ENCODE measurements around the gene FAT1. TPM values are rescaled to one million over a fixed set of nuclear protein-coding genes. Genes with fewer than 3 reads are reported as not detected.
A peak's percentile ranks its signal among the peaks of the same experiment; 100 is the strongest.

The FAT1 gene
- total and polyA plus RNA-seq, 9 of the 15 experiments (the other 6 are each of a cell fraction or from before 2014, with no cell fraction given) = 6.0 to 38.4 (median 21.4) TPM

- TF ChIP-seq DMBX1 (CRISPR knock-in tag; IDR thresholded peaks at IDR 0.05; ENCODE audit: borderline replicate concordance) = no peak
- TF ChIP-seq GTF3C2 (IDR thresholded peaks at IDR 0.05; ENCODE audit: borderline replicate concordance, extremely low read depth, insufficient read length) = no peak
- TF ChIP-seq RBM25 (IDR thresholded peaks at IDR 0.05; ENCODE audit: low read depth, low read length, severe bottlenecking) = no peak
- TF ChIP-seq HNRNPUL1 (IDR thresholded peaks at IDR 0.05; ENCODE audit: low read length) = no peak
- TF ChIP-seq, protein P1, sequence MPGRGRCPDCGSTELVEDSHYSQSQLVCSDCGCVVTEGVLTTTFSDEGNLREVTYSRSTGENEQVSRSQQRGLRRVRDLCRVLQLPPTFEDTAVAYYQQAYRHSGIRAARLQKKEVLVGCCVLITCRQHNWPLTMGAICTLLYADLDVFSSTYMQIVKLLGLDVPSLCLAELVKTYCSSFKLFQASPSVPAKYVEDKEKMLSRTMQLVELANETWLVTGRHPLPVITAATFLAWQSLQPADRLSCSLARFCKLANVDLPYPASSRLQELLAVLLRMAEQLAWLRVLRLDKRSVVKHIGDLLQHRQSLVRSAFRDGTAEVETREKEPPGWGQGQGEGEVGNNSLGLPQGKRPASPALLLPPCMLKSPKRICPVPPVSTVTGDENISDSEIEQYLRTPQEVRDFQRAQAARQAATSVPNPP (IDR thresholded peaks at IDR 0.05; ENCODE audit: borderline replicate concordance, insufficient read depth, insufficient read length) = no peak
- TF ChIP-seq ETS1 (conservative IDR thresholded peaks at IDR 0.05; ENCODE audit: control insufficient read depth, low read depth, low read length) = peak; percentile 25; the same call in 1 of the 2 replicates
- TF ChIP-seq ZKSCAN8 (CRISPR knock-in tag; IDR thresholded peaks at IDR 0.05) = no peak
- no peak for TF ChIP-seq SRSF7 (optimal IDR thresholded peaks at IDR 0.05; ENCODE audit: low read depth, low read length)
- peak; percentile 36; the same call in 1 of the 2 replicates for TF ChIP-seq PHF21A (IDR thresholded peaks at IDR 0.05; ENCODE audit: borderline replicate concordance, low read depth)
- TF ChIP-seq PHF20 (IDR thresholded peaks at IDR 0.05; ENCODE audit: partially characterized antibody) = no peak
- TF ChIP-seq ZNF77 (CRISPR knock-in tag; IDR thresholded peaks at IDR 0.05) = no peak
- TF ChIP-seq ILK (tag; IDR thresholded peaks at IDR 0.05; ENCODE audit: borderline replicate concordance, low read depth) = no peak
- TF ChIP-seq WHSC1 (IDR thresholded peaks at IDR 0.05; ENCODE audit: low read length) = no peak
- TF ChIP-seq GTF2B (IDR thresholded peaks at IDR 0.05; ENCODE audit: extremely low read depth, insufficient read length) = no peak
- TF ChIP-seq SNIP1 (IDR thresholded peaks at IDR 0.05; ENCODE audit: low read depth) = no peak
- TF ChIP-seq CHCHD3 (CRISPR knock-in tag; IDR thresholded peaks at IDR 0.05) = no peak
- TF ChIP-seq MYBL2 (IDR thresholded peaks at IDR 0.05; ENCODE audit: low read depth) = no peak
- TF ChIP-seq MYBL2 (CRISPR knock-in tag; IDR thresholded peaks at IDR 0.05; ENCODE audit: borderline replicate concordance) = no peak
- no peak for TF ChIP-seq ELF4 (CRISPR knock-in tag; IDR thresholded peaks at IDR 0.05)
- no peak for TF ChIP-seq C11orf30 (IDR thresholded peaks at IDR 0.05; ENCODE audit: low read depth)
- TF ChIP-seq HDAC6 (IDR thresholded peaks at IDR 0.05; ENCODE audit: low read depth, low read length) = no peak
- no peak for TF ChIP-seq ZNF12 (CRISPR knock-in tag; IDR thresholded peaks at IDR 0.05)
- no peak for TF ChIP-seq HOXB6 (CRISPR knock-in tag; IDR thresholded peaks at IDR 0.05; ENCODE audit: borderline replicate concordance)
These were observed 2.9 kb upstream of the FAT1 start (continued) for GRCh38 chr4:186726426-186727168.
